CD4-positive, CD25-positive, alpha-beta regulatory T cell (primary cell): ENCODE results near the gene RAD51B. TPM values are rescaled to one million over a fixed set of nuclear protein-coding genes. Genes with fewer than 3 reads are reported as not detected.
"Not testable (repeated sequence)": the region's sequence is repeated elsewhere in the genome, so short reads cannot be mapped to it uniquely, and the experiment has no call there.

Source experiments
- ATAC-seq, 2 donors: fragments of 150-1000 bp; cut with Tn5 transposase; one replicate each; pipeline ENCODE4 v1.10.0; 2021; ENCODE audit warnings: low read depth in 2 of 2, moderate number of reproducible peaks in 2 of 2, moderate library complexity in 1 of 2
- DNase-seq, 3 donors: peaks; one replicate each; pipeline versions ENCODE4 v3.0.0 to v3.0.0-alpha.2; 2012 to 2022; ENCODE audit warnings: mixed read lengths in 1 of 3
- H3K27ac ChIP-seq: one replicate; pipeline ENCODE4 v1.7.0; 2013; ENCODE audit warnings: mild to moderate bottlenecking, low read length; ENCODE audit not compliant: insufficient read depth, poor library complexity, severe bottlenecking
- H3K27me3 ChIP-seq: one replicate; pipeline ENCODE4 v1.7.0; 2013; ENCODE audit warnings: low read length; ENCODE audit not compliant: control insufficient read depth, insufficient read depth
- H3K36me3 ChIP-seq: one replicate; pipeline ENCODE4 v1.7.0; 2013; ENCODE audit warnings: mild to moderate bottlenecking, low read length, moderate library complexity; ENCODE audit not compliant: control insufficient read depth, insufficient read depth
- H3K4me1 ChIP-seq: 2 replicates; pipeline ENCODE4 v1.7.0; 2013; ENCODE audit warnings: mild to moderate bottlenecking, low read length; ENCODE audit not compliant: insufficient read depth, control insufficient read depth, poor library complexity, severe bottlenecking
- H3K4me3 ChIP-seq: one replicate; pipeline ENCODE4 v1.7.0; 2013; ENCODE audit warnings: low read depth, mild to moderate bottlenecking, low read length, moderate library complexity
- H3K9me3 ChIP-seq, 2 experiments: 1 replicate in 1 of 2; 2 replicates in 1 of 2; pipeline ENCODE4 v1.7.0; 2013; ENCODE audit warnings: low read length in 2 of 2, mild to moderate bottlenecking in 1 of 2, moderate library complexity in 1 of 2; ENCODE audit not compliant: control insufficient read depth in 2 of 2
- H3K27ac Mint-ChIP-seq, 3 donors: one replicate each; pipeline ENCODE4 v1.8.0; 2020 to 2022; ENCODE audit warnings: mild to moderate bottlenecking in 3 of 3, mixed read lengths in 3 of 3, moderate library complexity in 2 of 3
- H3K27me3 Mint-ChIP-seq: one replicate; pipeline ENCODE4 v1.8.0; 2022; ENCODE audit warnings: mild to moderate bottlenecking, mixed read lengths
- H3K36me3 Mint-ChIP-seq: one replicate; pipeline ENCODE4 v1.8.0; 2020; ENCODE audit warnings: mixed read lengths
- H3K4me1 Mint-ChIP-seq, 4 donors: one replicate each; pipeline ENCODE4 v1.8.0; 2020 to 2022; ENCODE audit warnings: mixed read lengths in 4 of 4, mild to moderate bottlenecking in 1 of 4
- H3K4me3 Mint-ChIP-seq, 4 donors: one replicate each; pipeline ENCODE4 v1.8.0; 2020 to 2022; ENCODE audit warnings: mild to moderate bottlenecking in 4 of 4, mixed read lengths in 4 of 4, moderate library complexity in 3 of 4
- H3K9me3 Mint-ChIP-seq, 7 donors: one replicate each; pipeline ENCODE4 v1.8.0; 2020 to 2022; ENCODE audit warnings: mixed read lengths in 7 of 7, mild to moderate bottlenecking in 3 of 7, moderate library complexity in 2 of 7
- polyA plus RNA-seq, 4 donors: library from polyadenylated mRNA; unstranded; fragments of 300-500 nt; fragmentation: Illumina TruSeq; gene quantifications; one replicate each; pipeline ENCODE4 v1.2.3, GENCODE V29; 2021
- total RNA-seq: library from RNA; stranded (reverse); gene quantifications from one replicate; pipeline ENCODE4 v1.2.3, GENCODE V29; 2022

Gene RAD51B
- total and polyA plus RNA-seq, 5 donors from 2014 or later = 19.1 to 40.2 (median 28.1) TPM

DNA sequence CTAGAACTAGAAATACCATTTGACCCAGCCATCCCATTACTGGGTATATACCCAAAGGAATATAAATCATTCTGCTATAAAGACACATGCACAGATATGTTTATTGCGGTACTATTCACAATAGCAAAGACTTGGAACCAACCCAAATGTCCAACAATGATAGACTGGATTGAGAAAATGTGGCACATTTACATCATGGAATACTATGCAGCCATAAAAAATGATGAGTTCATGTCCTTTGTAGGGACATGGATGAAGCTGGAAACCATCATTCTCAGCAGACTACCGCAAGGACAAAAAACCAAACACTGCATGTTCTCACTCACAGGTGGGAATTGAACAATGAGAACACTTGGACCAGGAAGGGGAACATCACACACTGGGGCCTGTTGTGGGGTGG lies 229.2 kb downstream of the RAD51B start:
- not testable (repeated sequence) for H3K4me3 Mint-ChIP-seq, ATAC-seq, H3K27ac Mint-ChIP-seq, H3K4me3 ChIP-seq, DNase-seq, H3K27me3 ChIP-seq, H3K27ac ChIP-seq, H3K4me1 ChIP-seq, H3K9me3 Mint-ChIP-seq, H3K9me3 ChIP-seq, H3K4me1 Mint-ChIP-seq, H3K27me3 Mint-ChIP-seq, H3K36me3 ChIP-seq
- peaks cover 14% of the 10 kb centered on the region for H3K36me3 Mint-ChIP-seq

DNA sequence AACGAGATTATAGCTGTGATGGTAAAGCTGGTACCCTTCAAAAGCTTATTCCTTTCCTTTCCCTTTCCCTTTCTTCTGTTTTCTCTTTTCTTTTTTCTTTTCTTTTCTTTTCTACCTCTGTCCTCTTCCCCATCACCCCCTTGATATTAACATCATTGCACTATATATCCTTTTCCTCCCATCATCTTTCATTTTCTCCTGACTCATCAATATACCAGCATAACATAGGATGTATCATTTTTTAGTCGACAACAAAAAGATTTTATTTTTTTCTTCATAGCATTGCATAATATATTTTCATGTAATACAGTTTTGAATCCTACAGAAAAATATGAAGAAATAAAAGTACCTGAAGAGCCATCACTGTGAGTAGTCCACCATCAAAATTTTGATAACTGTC lies 230.6 kb downstream of the RAD51B start:
- no peak overlapping the region for H3K4me3 Mint-ChIP-seq
- no peak overlapping the region for H3K4me3 ChIP-seq
- no peaks in the 10 kb centered on the region for H3K9me3 ChIP-seq
- no peaks in the 10 kb centered on the region for H3K27me3 ChIP-seq
- H3K36me3 ChIP-seq = no peaks in the 10 kb centered on the region
- H3K4me1 Mint-ChIP-seq = peaks cover 0 to 2% (median 0%) of the 10 kb centered on the region in 4 donors
- H3K27ac Mint-ChIP-seq = no peak overlapping the region
- peaks cover 14% of the 10 kb centered on the region for H3K36me3 Mint-ChIP-seq
- no peaks in the 10 kb centered on the region for H3K4me1 ChIP-seq
- ATAC-seq (no peak), DNase-seq (no peak)
- H3K27me3 Mint-ChIP-seq = no peaks in the 10 kb centered on the region
- peaks cover 0 to 4% (median 0%) of the 10 kb centered on the region in 7 donors for H3K9me3 Mint-ChIP-seq
- no peak overlapping the region for H3K27ac ChIP-seq

DNA sequence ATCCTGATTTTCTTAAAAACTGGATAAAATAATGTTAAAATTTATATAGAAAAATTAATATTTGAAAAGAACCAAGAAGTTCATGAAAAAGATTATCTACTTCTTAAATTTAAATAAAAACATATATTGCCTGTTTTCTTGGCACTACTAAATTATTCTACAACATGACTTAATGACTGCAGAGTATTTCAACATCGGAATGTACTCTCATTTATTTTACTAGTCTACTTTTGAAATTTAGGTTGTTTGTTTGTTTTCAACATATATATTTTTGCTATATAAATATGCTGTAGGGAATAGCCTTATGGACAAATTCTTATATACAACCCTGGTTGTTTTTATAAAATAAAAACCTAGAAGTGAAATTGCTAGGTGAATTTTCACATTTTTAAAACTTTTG lies 231.6 kb downstream of the RAD51B start:
- Mint-ChIP-seq H3K4me3 (no peak overlapping the region), H3K27me3 (no peaks in the 10 kb centered on the region), H3K4me1 (peaks cover 0 to 2% (median 0%) of the 10 kb centered on the region in 4 donors), H3K36me3 (peaks cover 14% of the 10 kb centered on the region), H3K9me3 (peaks cover 0 to 4% (median 0%) of the 10 kb centered on the region in 7 donors), H3K27ac (no peak overlapping the region)
- H3K9me3 ChIP-seq = no peaks in the 10 kb centered on the region
- no peak overlapping the region for H3K4me3 ChIP-seq
- H3K27ac ChIP-seq = no peak overlapping the region
- no peaks in the 10 kb centered on the region for H3K27me3 ChIP-seq
- DNase-seq = no peak
- no peaks in the 10 kb centered on the region for H3K4me1 ChIP-seq
- no peaks in the 10 kb centered on the region for H3K36me3 ChIP-seq
- no peak for ATAC-seq

DNA sequence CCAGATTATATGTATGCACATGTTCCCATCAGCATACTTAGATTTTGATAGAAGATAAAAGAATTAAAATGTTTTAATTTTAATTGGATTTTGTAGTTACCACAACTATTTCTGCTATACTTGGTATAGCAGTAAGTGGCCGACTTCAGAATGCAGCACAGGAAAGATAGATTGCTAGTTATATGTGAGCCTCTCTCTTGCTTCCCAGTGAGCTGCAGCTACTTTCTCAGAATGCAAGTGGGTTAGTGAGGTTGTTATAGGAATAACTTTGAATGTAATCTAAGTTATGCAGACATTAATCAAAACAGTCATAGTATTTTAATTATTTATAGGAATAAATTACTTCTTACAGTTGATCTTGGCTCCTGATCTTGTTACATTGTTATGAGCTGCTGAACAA lies 240.6 kb downstream of the RAD51B start:
- Mint-ChIP-seq H3K27me3 (no peaks in the 10 kb centered on the region), H3K4me3 (no peak overlapping the region), H3K9me3 (peaks cover 0 to 14% (median 5%) of the 10 kb centered on the region in 7 donors), H3K36me3 (peaks cover 30% of the 10 kb centered on the region), H3K27ac (no peak overlapping the region), H3K4me1 (peaks cover 0 to 2% (median 0%) of the 10 kb centered on the region in 4 donors)
- Histone ChIP-seq H3K9me3 (peaks cover 0 to 11% of the 10 kb centered on the region in 2 experiments), H3K4me3 (no peak overlapping the region), H3K27ac (no peak overlapping the region), H3K4me1 (no peaks in the 10 kb centered on the region), H3K27me3 (no peaks in the 10 kb centered on the region), H3K36me3 (no peaks in the 10 kb centered on the region)
- ATAC-seq = no peak
- DNase-seq = no peak

DNA sequence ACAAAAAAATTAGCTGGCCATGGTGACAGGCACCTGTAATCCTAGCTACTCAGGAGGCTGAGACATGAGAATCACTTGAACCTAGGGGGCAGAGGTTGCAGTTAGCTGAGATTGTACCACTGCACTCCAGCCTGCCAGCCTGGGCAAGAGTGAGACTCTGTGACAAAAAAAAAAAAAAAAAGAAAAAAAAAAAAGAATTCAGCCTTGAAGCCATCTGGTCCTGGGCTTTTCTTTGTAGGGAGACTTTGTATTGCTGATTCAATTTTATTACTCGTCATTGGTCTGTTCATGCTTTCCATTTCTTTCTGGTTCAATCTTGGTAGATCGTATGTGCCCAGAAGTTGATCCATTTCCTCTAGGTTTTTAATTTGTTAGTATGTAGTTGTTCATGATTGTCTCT lies 243.1 kb downstream of the RAD51B start:
- Histone ChIP-seq H3K4me3 (no peak overlapping the region), H3K36me3 (no peaks in the 10 kb centered on the region), H3K4me1 (no peaks in the 10 kb centered on the region), H3K9me3 (peaks cover 0 to 11% of the 10 kb centered on the region in 2 experiments), H3K27me3 (no peaks in the 10 kb centered on the region), H3K27ac (no peak overlapping the region)
- peaks cover 30% of the 10 kb centered on the region for H3K36me3 Mint-ChIP-seq
- peaks cover 0 to 14% (median 5%) of the 10 kb centered on the region in 7 donors for H3K9me3 Mint-ChIP-seq
- H3K27ac Mint-ChIP-seq = no peak overlapping the region
- ATAC-seq = no peak
- DNase-seq = no peak
- H3K4me3 Mint-ChIP-seq = no peak overlapping the region
- peaks cover 0 to 2% (median 0%) of the 10 kb centered on the region in 4 donors for H3K4me1 Mint-ChIP-seq
- H3K27me3 Mint-ChIP-seq = no peaks in the 10 kb centered on the region

DNA sequence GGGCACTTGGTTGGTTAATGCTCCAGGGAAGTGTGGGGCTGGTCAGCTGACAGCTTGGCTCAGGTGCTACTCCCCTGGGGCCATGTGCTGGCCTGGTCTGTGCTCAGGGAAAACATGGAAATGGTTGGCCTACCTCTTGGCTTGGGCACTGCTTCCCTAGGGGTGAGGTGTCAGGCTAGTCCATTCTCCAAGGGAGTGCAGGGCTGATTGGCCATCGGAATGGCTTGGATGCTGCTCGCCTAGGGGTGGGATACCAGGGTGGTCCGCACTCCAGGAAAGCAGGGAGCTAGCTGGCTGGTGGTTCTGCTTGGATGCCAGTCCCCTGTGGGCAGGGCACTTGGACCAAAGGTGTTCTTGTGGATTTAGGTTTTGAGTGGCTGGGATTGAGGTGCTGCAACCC lies 245.7 kb downstream of the RAD51B start:
- DNase-seq = no peak
- Histone ChIP-seq H3K36me3 (no peaks in the 10 kb centered on the region), H3K4me3 (no peak overlapping the region), H3K27me3 (no peaks in the 10 kb centered on the region), H3K27ac (no peak overlapping the region), H3K4me1 (no peaks in the 10 kb centered on the region), H3K9me3 (peaks cover 2 to 14% of the 10 kb centered on the region in 2 experiments)
- no peaks in the 10 kb centered on the region for H3K27me3 Mint-ChIP-seq
- no peak overlapping the region for H3K27ac Mint-ChIP-seq
- no peak overlapping the region for H3K4me3 Mint-ChIP-seq
- peaks cover 0 to 22% (median 7%) of the 10 kb centered on the region in 7 donors for H3K9me3 Mint-ChIP-seq
- peaks cover 30% of the 10 kb centered on the region for H3K36me3 Mint-ChIP-seq
- ATAC-seq = no peak
- peaks cover 0 to 2% (median 0%) of the 10 kb centered on the region in 4 donors for H3K4me1 Mint-ChIP-seq

DNA sequence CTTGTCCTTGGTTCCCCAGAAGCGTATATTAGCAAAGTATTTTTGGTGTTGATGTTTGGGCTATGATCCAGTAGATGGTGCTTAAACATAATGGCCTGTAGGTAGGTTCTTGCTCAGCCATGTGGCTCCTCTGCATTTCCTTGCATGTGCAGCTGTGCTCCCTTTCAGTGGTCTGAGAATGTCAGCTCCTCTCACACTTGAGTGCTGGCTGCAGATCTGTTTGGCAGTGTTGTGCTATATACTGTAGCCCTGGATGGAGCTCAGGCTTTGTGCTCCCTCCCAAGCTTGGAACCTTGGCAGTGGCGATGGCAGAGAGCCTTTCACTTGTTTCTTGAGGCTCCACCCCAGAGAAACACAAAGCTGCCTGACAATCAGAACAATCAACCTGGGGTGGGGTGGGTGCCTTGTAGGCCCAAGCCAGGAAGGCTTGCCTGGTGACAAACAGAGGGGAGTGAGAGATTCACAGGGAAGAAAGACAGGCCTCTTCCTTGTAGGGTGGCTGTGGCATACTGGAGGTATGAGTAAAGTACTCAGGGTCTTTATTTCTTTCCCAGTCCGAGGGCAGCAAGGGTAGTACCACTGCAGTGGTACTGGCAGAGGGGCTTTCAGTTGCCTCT lies 255.3 kb downstream of the RAD51B start:
- no peak overlapping the region for H3K4me3 Mint-ChIP-seq
- Histone ChIP-seq H3K4me3 (no peak overlapping the region), H3K27ac (no peak overlapping the region), H3K27me3 (no peaks in the 10 kb centered on the region), H3K36me3 (no peaks in the 10 kb centered on the region), H3K4me1 (no peaks in the 10 kb centered on the region), H3K9me3 (peaks cover 8 to 13% of the 10 kb centered on the region in 2 experiments)
- H3K36me3 Mint-ChIP-seq = peaks cover 18% of the 10 kb centered on the region
- ATAC-seq (no peak), DNase-seq (no peak)
- no peak overlapping the region for H3K27ac Mint-ChIP-seq
- H3K9me3 Mint-ChIP-seq = peaks cover 4 to 31% (median 14%) of the 10 kb centered on the region in 7 donors
- H3K4me1 Mint-ChIP-seq = peaks cover 0 to 5% (median 0%) of the 10 kb centered on the region in 4 donors
- H3K27me3 Mint-ChIP-seq = no peaks in the 10 kb centered on the region

DNA sequence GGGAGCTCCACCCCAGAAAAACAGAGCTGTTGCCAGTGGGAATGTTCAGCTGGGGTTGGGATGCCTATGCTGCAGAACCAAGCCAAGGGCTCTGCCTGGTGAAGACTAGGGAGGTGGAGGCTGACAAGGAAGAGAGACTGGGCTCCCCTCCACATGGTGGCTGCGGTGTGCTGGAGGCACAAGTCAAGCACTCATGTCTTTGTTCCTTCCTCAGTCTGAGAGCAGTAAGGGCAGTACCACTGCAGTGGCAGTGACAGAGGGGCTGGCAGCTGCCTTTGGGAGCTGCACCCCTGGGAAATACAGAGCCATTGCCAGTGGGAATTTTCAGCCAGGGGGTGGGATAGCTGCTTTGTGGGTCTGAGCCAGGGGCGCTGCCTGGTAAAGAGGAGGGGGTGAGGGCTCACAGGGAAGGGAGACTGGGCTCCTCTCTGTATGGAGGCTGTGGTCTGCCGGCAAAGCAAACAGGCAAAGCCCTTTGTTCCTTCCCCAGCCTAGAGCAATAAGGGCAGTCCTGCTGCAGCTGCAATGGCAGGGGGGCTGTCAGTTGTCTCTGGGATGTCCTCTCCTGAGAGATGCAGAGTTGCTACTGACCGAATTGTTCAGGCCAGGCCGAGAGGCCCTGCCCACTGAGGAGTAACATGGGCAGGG lies 255.9 kb downstream of the RAD51B start:
- H3K27me3 Mint-ChIP-seq = no peaks in the 10 kb centered on the region
- DNase-seq (no peak), ATAC-seq (no peak)
- H3K9me3 Mint-ChIP-seq = peaks cover 4 to 25% (median 14%) of the 10 kb centered on the region in 7 donors
- no peaks in the 10 kb centered on the region for H3K4me1 ChIP-seq
- H3K4me3 Mint-ChIP-seq = no peak overlapping the region
- peaks cover 0 to 5% (median 0%) of the 10 kb centered on the region in 4 donors for H3K4me1 Mint-ChIP-seq
- peaks cover 18% of the 10 kb centered on the region for H3K36me3 Mint-ChIP-seq
- H3K4me3 ChIP-seq = no peak overlapping the region
- no peak overlapping the region for H3K27ac Mint-ChIP-seq
- H3K36me3 ChIP-seq = no peaks in the 10 kb centered on the region
- peaks cover 4 to 8% of the 10 kb centered on the region in 2 experiments for H3K9me3 ChIP-seq
- H3K27ac ChIP-seq = no peak overlapping the region
- H3K27me3 ChIP-seq = no peaks in the 10 kb centered on the region
